Measurements from ENCODE around the gene SH3BP2.

Gene SH3BP2

DNA sequence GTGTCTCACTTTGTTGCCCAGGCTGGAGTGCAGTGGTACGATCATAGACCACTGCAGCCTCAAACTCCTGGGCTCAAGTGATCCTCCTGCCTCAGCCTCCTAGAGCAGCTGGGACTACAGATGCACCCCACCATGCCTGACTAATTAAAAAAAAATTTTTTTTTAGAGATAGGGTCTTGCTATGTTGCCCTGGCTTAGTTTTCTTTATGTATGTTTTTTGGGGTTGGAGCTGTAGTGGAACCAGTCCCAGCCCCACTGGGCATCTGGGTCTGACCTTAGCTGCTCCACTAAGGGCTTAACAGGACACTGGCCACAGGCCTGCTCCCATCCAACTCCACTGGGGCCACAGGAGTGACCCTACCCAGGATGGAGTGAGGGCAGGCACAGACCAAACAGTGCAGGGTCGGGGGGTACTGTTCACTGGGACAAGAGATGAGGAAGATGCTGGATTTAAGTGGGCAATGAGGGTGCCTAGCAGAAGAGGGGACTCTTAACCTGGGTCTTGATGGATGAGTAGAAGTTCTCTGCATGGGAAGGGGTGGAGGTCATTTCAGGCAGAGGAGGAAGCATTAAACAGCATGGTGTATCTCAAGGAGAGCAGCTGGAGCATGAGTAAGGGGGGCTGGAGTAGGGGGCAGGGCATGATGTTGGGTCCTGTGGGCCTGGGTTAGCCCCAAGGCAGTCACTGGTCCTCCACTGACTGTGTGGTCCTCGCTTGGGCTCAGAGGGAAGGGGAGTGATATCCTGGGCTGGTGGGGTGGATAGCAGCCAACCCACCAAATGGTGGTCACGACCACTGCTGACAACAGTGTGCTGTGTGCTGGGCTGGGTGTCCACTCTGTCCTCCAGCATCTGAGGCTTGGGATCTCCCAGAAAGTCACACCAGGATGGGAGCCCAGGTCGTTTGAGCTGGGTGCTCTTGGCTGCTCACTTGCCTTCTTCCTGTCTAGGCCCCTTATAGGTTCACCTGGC, 26.6 kb downstream of the SH3BP2 start:
- DNase-seq (ENCODE audit: low read depth in 2 of 2), result no peak

DNA sequence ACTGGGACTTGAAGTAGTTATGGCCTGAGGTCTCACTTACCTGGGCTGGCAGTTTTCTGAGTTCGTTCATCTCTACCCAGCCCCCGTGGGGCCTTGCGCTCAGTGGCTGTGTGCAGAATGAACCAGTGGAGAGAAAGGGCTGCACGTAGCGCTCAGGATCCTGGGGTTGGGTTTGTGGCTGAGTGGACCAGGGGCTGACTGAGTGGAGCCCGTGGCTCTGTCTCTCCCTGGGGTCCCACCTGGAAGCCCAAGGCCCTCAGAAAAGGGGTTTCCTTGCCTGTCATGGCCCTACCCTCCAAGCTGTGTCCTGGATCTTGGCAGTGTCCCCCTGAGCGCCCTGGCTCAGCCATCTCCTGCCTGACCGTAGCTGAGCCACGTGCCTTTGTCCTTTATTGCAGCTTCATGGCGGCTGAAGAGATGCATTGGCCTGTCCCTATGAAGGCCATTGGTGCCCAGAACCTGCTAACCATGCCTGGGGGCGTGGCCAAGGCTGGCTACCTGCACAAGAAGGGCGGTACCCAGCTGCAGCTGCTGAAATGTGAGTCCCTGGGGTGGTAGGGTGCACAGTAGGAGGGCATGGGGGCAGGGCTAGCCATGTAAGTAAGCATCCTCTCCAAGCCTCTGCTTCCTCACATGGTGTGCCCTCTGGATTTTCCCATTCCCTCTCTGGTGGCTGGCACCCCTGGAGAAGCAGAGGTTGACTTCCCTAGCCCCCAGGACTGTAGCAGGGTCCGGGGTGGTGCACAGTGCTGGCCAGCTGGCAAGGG, 27.5 kb downstream of the SH3BP2 start:
- no peak for DNase-seq (ENCODE audit: low read depth in 2 of 2)

DNA sequence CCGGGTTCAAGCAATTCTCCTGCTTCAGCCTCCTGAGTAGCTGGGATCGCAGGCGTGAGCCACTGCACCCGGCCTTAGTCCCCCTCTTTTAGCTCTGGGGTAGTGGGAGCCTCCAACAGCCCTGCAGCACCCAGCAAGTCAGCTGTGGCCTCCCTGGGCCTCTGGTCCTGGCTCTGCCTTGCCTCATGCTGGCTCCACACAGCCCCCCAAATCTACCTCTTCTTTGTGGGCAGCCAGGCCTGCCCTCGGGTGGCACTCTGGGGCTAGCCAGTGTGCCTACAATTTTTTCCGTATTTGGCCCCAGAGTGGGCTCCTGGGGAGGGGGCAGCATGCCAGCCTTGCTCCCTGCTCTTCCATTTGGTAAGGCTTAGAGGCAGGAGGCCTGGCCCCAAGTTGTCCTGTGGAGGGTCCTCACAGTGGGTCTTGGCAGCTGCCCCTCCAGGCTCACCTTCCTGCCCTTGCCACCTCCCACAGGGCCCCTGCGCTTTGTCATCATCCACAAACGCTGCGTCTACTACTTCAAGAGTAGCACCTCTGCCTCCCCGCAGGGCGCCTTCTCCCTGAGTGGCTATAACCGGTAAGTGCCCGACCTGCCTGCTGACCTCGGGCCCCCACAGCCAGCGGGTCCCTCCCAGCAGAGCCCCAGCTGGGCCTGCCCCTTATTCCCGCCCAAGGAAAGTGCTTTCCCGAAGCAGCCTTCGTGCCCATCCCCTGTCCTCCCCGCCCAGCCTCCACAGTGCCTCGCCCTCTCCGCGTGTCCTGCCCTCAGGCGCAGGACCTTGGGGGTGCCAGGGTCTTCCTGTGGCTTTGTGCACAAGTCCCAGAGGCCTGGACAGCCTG, 29.8 kb downstream of the SH3BP2 start:
- no peak for DNase-seq (ENCODE audit: low read depth in 2 of 2)

DNA sequence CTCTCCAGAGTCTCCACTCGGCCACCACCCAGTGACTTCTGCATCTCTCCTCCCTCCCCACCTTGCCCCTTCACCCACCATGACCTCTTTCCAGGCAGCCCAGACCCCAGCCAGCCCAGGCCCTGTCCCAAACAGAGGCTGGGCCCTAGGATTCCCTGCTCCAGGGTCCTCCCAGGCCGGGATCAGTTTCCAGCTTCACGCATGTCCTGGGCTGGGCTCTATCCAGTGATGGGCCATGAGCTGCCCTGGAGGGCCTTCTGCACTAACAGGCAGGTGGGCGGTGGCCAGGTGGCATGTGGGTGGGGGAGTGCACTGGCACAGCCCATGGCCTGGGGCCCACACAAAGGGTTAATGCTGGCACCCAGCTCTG, 30.4 kb downstream of the SH3BP2 start:
- no peak for DNase-seq (ENCODE audit: low read depth in 2 of 2)

DNA sequence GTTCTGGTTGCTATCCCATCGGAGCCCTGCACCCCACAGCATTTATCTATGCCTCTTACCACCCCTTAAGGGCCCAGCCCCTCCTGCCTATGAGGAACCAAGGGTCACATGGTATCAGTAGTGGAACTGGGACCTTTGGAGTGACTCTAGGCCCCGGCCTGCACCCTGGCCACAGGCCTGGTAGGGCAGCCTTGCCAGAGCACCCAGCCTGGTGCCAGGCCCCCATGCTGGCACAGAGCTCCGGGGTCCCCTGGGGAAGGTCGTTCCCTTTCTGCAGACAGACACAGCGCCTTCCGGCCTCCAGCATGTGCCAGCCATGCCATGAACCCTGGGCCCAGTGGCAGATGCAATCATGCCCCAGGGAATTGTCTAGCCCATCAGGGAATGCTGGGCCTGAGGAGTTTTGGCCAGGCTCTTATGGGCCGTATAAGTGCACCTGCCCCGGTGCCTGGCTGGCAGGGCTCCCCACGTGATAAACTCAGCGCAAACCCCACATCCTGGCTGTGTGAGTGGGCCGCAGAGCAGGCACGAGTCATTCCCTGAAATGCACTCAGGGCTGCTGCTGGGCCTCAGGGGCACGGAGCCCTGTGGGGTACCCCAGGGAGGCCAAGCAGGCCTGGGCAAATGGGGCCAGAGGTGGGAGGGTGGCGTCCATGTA, 30.9 kb downstream of the SH3BP2 start:
- DNase-seq (ENCODE audit: low read depth in 2 of 2), result no peak

DNA sequence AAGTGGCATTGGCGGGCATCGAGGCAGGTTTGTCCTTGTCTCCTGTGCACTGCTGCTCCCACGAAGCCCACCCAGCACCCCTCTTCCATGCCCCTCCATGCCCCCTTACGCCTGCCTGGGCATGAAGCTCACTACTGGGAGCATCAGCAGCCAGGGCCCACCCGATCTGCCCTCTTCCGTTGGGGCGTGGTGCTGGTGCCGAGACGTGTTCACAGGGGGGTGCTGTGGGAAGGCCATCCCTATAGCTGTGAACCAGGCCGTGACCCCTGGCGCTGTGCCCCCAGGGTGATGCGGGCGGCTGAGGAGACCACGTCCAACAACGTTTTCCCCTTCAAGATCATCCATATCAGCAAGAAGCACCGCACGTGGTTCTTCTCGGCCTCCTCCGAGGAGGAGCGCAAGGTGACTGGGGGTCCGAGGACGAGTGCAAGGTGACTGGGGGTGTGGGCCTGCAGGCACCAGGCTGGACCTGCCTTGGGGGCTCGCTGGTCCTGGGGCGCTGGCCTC, 31.5 kb downstream of the SH3BP2 start:
- DNase-seq (ENCODE audit: low read depth in 2 of 2), result no peak

DNA sequence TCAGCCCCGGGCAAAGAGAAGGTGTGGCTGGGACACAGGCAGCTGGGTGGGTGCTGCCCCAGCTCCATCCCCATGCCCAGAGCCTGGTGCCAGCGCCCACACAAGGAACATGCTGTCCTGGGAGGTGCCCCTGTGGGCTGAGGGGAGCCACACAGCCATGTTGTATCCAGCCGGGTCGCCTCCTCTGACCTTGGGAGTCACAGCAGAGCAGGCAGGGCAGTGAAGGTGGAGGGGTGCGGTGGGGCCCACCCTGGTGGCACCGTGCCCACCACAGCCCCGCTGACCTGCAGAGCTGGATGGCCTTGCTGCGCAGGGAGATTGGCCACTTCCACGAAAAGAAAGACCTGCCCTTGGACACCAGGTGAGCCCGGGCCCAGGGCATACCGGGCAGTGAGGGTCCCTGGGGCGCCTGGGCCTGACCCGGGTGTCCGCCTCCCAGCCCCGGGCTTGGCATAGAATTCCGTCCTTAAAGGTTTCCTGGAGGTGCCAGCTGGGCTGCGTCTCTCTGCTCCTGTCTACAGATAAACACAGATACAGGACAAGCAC, 32.0 kb downstream of the SH3BP2 start:
- DNase-seq (ENCODE audit: low read depth in 2 of 2), result no peak

DNA sequence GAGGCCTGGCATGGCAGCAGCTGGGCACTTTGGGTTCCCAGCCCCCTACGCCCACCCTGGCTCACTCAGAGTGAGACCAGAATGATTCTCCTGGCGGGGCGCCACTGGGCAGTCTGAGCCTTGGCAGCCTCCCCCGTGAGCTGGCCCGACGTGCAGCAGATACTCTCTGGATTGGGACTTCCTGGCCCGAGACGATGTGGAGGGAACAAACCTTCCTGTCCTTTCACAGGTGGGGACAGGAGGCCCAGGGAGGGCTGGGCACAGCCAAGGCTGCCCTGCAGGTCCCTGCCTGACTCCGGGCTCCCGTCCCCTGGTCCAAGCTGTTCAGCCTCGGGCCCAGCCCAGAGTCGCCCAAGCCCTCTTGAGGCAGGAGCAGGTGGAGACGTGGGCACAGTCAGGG, 32.9 kb downstream of the SH3BP2 start:
- DNase-seq (ENCODE audit: low read depth in 2 of 2), result no peak

DNA sequence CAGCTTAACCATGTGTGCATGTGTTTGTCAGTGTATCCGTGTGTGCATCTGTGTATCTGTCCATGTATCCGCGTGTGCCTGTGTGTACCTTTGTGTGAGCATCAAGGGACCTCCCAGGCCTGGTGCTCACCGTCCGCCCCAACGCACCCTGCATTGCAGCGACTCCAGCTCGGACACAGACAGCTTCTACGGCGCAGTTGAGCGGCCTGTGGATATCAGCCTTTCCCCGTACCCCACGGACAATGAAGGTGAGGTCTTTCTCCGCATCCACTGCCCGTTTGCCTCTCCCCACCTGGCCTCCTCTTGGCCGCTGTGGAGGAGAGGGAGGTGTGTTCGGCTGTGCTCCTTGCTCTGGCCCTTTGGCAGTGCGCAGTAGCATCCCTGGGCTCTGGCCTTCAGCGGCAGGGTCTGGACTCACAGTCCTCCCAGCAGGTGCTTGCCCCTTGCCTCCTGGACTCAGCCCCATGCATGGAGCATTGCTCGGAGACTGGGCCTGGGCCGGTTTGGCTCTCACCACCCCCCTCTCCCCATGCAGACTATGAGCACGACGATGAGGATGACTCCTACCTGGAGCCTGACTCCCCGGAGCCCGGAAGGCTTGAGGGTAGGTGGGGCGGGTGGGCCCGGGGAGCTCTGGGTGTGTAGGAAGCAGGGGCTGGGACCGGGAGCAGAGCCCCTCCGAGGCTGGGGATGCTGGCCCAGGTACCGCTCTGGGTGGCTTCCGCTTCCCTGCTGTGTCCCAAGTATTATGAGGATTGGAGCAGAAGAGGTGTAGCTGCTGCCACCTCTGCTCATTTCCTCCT, 34.4 kb downstream of the SH3BP2 start:
- DNase-seq (ENCODE audit: low read depth in 2 of 2), result no peak

DNA sequence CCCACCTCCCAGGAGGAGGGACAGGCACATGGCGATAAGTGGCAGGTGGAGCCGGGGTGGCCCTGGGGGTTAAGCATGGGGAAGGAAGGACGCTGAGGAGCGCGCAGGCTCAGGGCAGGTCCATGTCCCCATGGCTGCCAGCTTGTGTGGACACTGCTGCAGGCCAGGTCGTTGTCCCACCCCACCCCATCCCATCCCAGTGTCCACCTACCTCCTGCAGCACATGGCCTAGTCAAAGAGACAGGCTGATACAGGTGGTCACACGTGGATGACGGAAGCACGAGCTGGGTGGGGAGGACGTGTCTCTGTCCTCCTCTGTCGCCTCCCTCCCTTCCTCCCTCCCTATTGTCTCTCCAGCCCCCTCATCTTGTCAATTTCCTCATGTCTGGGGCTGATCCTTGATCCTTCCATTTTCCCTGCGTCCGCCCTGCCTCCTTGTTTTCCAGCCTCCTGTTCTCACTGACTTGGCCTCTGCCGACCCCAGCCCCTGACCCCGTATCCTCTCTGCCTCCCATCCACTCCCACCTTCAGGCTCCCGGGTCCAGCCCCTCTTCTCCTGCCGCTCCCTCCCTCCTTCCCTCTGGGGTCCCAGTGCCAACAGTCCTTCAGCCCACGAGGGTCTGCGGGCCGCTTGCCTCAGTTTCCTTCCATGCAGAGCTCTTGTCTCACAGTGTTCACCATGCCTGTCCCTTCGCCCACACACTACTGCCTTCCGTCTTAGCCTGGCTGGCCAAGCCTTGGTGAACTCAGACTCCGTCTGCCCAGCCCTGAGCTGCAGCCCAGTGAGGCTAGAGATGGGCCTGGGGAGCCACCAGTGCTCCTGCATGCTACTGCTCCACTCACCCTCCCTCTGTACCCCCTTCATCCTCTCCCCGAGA, 35.2 kb downstream of the SH3BP2 start:
- DNase-seq (ENCODE audit: low read depth in 2 of 2), result no peak

DNA sequence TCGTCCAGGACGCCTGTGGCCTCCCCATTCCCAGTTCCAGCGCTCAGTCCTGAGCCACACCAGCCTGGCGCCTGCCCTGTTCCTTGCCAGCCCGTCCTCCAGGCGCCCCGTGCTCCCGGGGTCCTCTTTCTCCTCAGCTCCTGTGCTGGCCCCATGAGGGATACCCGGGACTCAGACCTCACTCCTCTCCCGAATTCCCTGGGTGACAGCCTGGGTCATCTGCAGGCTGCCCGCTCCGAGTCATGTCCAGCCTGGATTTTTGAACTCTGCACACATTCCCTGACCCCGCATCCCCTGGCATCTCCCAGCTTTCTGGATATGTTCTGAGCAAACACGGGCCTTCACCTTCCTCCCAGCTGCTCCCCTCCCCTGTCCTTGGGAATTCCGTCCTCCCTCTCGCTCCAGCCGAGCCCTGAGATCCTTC, 35.9 kb downstream of the SH3BP2 start:
- no peak for DNase-seq (ENCODE audit: low read depth in 2 of 2)

DNA sequence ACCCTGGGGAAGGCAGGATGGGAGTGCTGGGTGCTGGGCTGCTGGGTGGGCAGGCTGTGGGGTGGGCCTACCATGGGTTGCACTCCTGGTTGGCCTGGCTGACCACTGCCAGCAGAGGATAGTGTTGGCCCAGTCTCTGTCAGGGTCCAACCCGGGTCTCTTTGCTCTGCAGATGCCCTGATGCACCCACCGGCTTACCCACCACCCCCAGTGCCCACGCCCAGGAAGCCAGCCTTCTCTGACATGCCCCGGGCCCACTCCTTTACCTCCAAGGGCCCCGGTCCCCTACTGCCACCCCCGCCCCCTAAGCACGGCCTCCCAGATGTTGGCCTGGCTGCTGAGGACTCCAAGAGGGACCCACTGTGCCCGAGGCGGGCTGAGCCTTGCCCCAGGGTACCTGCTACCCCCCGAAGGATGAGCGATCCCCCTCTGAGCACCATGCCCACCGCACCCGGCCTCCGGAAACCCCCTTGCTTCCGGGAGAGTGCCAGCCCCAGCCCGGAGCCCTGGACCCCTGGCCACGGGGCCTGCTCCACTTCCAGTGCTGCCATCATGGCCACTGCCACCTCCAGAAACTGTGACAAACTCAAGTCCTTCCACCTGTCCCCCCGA, 36.5 kb downstream of the SH3BP2 start:
- no peak for DNase-seq (ENCODE audit: low read depth in 2 of 2)

DNA sequence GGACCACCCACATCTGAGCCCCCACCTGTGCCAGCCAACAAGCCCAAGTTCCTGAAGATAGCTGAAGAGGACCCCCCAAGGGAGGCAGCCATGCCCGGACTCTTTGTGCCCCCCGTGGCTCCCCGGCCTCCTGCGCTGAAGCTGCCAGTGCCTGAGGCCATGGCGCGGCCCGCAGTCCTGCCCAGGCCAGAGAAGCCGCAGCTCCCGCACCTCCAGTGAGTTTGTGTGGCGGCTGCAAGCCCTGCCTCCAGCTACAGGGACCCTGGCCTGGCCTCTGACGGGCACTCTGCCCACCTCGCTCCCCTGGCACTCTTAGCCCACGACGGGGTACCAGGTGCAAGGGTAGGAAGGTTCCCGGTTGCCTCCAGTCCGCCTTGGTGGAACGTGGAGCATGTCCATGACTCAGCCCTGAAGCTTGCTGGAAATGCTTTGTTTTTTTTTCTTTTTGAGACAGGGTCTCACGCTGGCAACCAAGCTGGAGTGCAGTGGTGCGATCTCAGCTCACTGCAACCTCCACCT, 37.1 kb downstream of the SH3BP2 start:
- DNase-seq (ENCODE audit: low read depth in 2 of 2), result no peak

DNA sequence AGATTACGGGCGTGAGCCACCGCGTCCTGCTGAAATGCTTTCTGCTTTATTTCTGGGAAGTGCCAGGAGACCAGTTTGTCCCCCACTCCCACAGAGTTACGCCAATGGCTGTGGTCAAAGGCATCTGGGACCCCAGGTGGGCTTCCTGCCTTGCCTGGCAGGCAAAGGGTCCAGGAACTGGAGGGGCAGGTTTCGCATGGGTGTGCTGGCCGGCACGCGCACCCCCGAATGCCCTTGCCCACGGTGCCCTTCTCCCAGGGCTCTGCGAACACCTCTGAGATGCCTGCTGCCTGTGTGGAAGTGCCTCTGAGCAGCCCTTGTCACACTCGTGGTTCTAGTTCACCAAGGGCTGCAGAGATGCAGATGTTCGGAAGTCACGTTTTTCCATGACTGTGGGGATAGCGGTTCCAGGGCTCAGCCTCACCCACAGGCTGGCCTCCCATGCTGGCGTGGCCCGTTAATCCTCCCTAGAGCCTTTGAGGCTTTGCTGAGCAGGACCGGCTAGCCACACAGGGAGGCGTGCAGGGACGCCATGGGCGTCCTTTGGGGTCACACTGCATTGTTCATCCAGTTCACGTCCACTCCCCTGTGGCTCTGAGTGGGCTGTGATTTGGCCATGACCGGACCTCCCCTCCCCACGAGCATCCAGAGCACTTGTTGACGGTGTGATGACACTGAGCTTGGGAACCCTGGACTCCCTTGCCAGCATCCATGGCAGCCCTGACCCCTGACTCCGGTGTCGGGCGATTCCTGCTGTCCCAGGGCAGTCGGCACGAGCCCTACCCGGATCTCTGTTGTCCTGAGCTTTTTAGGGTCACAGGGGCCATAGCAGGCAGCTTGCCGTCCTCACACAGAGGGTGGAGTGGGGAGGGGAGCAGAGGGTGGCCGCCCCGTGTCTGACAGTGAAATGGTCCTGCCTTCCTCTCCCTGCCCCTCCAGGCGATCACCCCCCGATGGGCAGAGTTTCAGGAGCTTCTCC, 38.0 kb downstream of the SH3BP2 start:
- DNase-seq (ENCODE audit: low read depth in 2 of 2), result no peak

DNA sequence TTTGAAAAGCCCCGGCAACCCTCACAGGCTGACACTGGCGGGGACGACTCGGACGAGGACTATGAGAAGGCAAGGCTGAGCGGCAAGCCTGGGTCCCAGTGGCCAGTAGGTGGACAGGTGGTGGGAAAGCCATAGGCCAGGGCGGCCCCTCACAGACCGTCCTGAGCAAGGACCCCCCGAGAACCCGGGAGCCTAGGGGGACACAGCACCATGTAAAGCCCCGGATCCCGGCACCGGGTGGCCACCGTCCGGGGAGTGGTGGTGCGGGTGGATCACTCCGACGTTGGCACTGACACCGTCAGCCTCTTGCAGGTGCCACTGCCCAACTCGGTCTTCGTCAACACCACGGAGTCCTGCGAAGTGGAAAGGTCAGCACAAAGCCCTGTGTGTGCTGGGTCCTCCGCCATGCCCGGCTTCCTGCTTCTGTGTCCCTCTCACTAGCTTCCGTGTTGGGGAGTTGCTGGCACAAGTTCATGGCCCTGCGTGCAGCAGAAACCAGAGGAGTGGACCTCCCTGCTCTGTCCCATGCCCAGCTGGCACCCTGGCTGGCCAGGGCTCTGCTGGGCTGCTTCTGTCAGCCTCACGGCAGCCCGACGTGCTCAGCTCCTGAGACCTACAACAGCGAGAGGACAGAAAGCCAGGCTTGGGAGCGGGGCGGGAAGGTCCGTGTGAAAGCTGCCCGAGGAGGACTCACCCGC, 38.9 kb downstream of the SH3BP2 start:
- DNase-seq (ENCODE audit: low read depth in 2 of 2), result no peak

DNA sequence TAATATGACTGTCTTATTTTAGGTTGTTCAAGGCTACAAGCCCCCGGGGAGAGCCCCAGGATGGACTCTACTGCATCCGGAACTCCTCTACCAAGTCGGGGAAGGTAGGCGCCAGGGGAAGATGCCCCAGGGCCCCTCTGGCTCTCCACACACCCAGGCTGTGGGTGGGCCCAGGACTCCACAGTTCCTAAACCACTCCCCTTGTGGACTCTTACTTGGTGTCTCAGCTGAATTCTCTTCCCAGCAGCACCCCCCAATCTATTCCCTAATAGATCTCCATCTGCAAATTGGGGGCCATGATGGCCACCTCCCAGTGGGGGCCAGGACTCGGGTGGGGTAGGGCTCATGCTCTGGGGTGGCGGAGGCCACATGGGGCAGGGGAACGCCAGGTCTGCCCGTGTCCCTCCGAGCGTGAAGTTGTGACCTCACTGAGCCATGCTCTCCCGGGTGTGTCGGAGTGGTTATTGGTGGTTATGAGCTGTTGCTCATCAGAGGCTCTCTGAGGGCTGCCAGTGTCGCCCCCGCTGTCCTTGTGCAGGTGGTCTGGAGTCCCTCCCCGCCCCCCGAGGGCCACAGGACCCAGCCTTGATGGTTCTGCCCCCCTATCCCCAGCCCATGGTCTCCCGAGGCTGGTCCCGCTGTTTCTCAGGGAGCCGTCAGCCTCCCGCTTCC, 39.6 kb downstream of the SH3BP2 start:
- DNase-seq (ENCODE audit: low read depth in 2 of 2), result no peak
